ENCODE data around the gene MYCT1. TPM values are rescaled to one million over a fixed set of nuclear protein-coding genes. Genes with fewer than 3 reads are reported as not detected.

The MYCT1 gene
- total and polyA plus RNA-seq, 2 donors (not counting 1 experiment from before 2014, with no cell fraction given), result not detected

DNA sequence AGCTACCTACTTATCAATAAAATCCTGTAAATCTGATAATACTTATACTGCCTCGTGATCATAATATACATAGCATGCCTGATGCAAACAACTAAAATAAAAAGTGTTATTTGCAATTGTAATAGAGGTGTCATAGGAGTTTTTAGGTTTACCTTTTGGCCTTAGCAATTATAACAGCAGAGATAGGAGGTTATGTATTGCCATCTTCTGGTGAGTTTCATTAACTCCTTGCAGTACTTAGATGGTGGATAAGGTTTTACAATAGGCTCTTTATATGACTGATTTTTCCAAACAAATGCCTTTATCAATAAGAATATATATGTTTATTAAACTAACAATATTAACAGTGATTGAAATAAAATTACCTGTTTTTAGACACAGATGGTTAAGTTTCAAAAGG, 27.8 kb upstream of the MYCT1 start:
- Histone ChIP-seq H3K27ac (ENCODE audit: low read length in 2 of 2) (no peak overlapping the region), H4K20me1 (ENCODE audit: control insufficient read depth, insufficient read depth, low read length, poor library complexity, severe bottlenecking) (no peaks in the 10 kb centered on the region), H3K79me2 (ENCODE audit: control insufficient read depth, insufficient read depth, low read length) (no peaks in the 10 kb centered on the region), H3K36me3 (replicated peaks in 1 of 2; ENCODE audit: control extremely low read depth in 1 of 2, control insufficient read depth in 1 of 2, extremely low read depth in 1 of 2, insufficient read depth in 2 of 2, low read length in 1 of 2) (no peaks in the 10 kb centered on the region), H3K4me2 (replicated peaks; ENCODE audit: low read depth, low read length, poor library complexity, severe bottlenecking) (no peak overlapping the region), H3K9me3 (ENCODE audit: control extremely low read depth in 1 of 3, control insufficient read depth in 2 of 3, insufficient read depth in 1 of 3, low read length in 2 of 3) (no peaks in the 10 kb centered on the region), H2AFZ (ENCODE audit: insufficient read depth, low read depth, low read length, poor library complexity, severe bottlenecking) (no peak overlapping the region), H3K9ac (ENCODE audit: low read length) (no peak overlapping the region), H3K4me3 (ENCODE audit: control extremely low read depth in 1 of 5, extremely low read depth in 1 of 5, insufficient read depth in 1 of 5, low read depth in 2 of 5, low read length in 4 of 5) (no peak overlapping the region), H3K27me3 (replicated peaks in 1 of 4; ENCODE audit: control extremely low read depth in 1 of 4, control insufficient read depth in 3 of 4, insufficient read depth in 4 of 4, low read length in 3 of 4) (peaks cover 0 to 2% (median 0%) of the 10 kb centered on the region in 4 experiments), H3K4me1 (ENCODE audit: control insufficient read depth in 2 of 2, insufficient read depth in 2 of 2, low read length in 2 of 2) (no peaks in the 10 kb centered on the region)
- no peak overlapping the region for H3K4me3 Mint-ChIP-seq
- TF ChIP-seq, protein P1, sequence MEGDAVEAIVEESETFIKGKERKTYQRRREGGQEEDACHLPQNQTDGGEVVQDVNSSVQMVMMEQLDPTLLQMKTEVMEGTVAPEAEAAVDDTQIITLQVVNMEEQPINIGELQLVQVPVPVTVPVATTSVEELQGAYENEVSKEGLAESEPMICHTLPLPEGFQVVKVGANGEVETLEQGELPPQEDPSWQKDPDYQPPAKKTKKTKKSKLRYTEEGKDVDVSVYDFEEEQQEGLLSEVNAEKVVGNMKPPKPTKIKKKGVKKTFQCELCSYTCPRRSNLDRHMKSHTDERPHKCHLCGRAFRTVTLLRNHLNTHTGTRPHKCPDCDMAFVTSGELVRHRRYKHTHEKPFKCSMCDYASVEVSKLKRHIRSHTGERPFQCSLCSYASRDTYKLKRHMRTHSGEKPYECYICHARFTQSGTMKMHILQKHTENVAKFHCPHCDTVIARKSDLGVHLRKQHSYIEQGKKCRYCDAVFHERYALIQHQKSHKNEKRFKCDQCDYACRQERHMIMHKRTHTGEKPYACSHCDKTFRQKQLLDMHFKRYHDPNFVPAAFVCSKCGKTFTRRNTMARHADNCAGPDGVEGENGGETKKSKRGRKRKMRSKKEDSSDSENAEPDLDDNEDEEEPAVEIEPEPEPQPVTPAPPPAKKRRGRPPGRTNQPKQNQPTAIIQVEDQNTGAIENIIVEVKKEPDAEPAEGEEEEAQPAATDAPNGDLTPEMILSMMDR (IDR thresholded peaks at IDR 0.05), result no peak
- TF ChIP-seq EZH2 (IDR thresholded peaks at IDR 0.05; ENCODE audit: borderline replicate concordance, insufficient read depth, low read depth, low read length, poor library complexity, severe bottlenecking), result no peak
- no peak overlapping the region for H3K27ac Mint-ChIP-seq
- WGBS (ENCODE audit: insufficient coverage), result no CpG with 5 or more reads among the region's 1 CpG
- peaks cover 6% of the 10 kb centered on the region for H3K27me3 Mint-ChIP-seq
- H3K9me3 Mint-ChIP-seq (ENCODE audit: insufficient read depth), result no peaks in the 10 kb centered on the region
- ChIA-PET POLR2A (no interaction called here), CTCF (no interaction called here)
- no peaks in the 10 kb centered on the region for H3K4me1 Mint-ChIP-seq
- DNase-seq, result no peak
- no peak for ATAC-seq (ENCODE audit: low read depth)
- intact Hi-C loops (cut with micrococcal nuclease), result no loop called here

GRCh38 chr6:152671171-152671570, 26.5 kb upstream of the MYCT1 start:
- Histone ChIP-seq H3K27ac (ENCODE audit: low read length in 2 of 2) (no peak overlapping the region), H3K36me3 (replicated peaks in 1 of 2; ENCODE audit: control extremely low read depth in 1 of 2, control insufficient read depth in 1 of 2, extremely low read depth in 1 of 2, insufficient read depth in 2 of 2, low read length in 1 of 2) (no peaks in the 10 kb centered on the region), H3K4me2 (replicated peaks; ENCODE audit: low read depth, low read length, poor library complexity, severe bottlenecking) (no peak overlapping the region), H3K79me2 (ENCODE audit: control insufficient read depth, insufficient read depth, low read length) (no peaks in the 10 kb centered on the region), H3K27me3 (replicated peaks in 1 of 4; ENCODE audit: control extremely low read depth in 1 of 4, control insufficient read depth in 3 of 4, insufficient read depth in 4 of 4, low read length in 3 of 4) (peaks cover 0 to 2% (median 0%) of the 10 kb centered on the region in 4 experiments), H2AFZ (ENCODE audit: insufficient read depth, low read depth, low read length, poor library complexity, severe bottlenecking) (no peak overlapping the region), H3K9ac (ENCODE audit: low read length) (no peak overlapping the region), H3K4me3 (ENCODE audit: control extremely low read depth in 1 of 5, extremely low read depth in 1 of 5, insufficient read depth in 1 of 5, low read depth in 2 of 5, low read length in 4 of 5) (no peak overlapping the region), H3K4me1 (ENCODE audit: control insufficient read depth in 2 of 2, insufficient read depth in 2 of 2, low read length in 2 of 2) (no peaks in the 10 kb centered on the region), H4K20me1 (ENCODE audit: control insufficient read depth, insufficient read depth, low read length, poor library complexity, severe bottlenecking) (no peaks in the 10 kb centered on the region), H3K9me3 (ENCODE audit: control extremely low read depth in 1 of 3, control insufficient read depth in 2 of 3, insufficient read depth in 1 of 3, low read length in 2 of 3) (no peaks in the 10 kb centered on the region)
- ChIA-PET CTCF (no interaction called here), POLR2A (no interaction called here)
- intact Hi-C loops (cut with micrococcal nuclease), result no loop called here
- Mint-ChIP-seq H3K4me3 (no peak overlapping the region), H3K27ac (no peak overlapping the region), H3K9me3 (ENCODE audit: insufficient read depth) (no peaks in the 10 kb centered on the region), H3K4me1 (no peaks in the 10 kb centered on the region), H3K27me3 (peaks cover 6% of the 10 kb centered on the region)
- no CpG with 5 or more reads among the region's 4 CpGs for WGBS (ENCODE audit: insufficient coverage)
- DNase-seq, result no peak
- TF ChIP-seq EZH2 (IDR thresholded peaks at IDR 0.05; ENCODE audit: borderline replicate concordance, insufficient read depth, low read depth, low read length, poor library complexity, severe bottlenecking), result no peak
- TF ChIP-seq, protein P1 (IDR thresholded peaks at IDR 0.05), result no peak
- ATAC-seq (ENCODE audit: low read depth), result no peak
